Neural cell (in vitro differentiated cells): Measurements from ENCODE around the gene PRKG1. TPM values are rescaled to one million over a fixed set of nuclear protein-coding genes. Genes with fewer than 3 reads are reported as not detected.
A peak's percentile ranks its signal among the peaks of the same experiment; 100 is the strongest.

Experiments used
- H2AFZ ChIP-seq: fragments of 200-600, 300-800 bp; sonication (generic), shearing (Covaris generic); 2 replicates; pipeline ENCODE4 v1.6.0; 2014; ENCODE audit warnings: low read depth, mild to moderate bottlenecking, antibody characterized with exemption, low read length, moderate library complexity
- H3F3A ChIP-seq: fragments of 200-600 bp; shearing (Covaris generic); 2 replicates; pipeline ENCODE4 v1.6.1; 2016; ENCODE audit warnings: mild to moderate bottlenecking, moderate library complexity, mixed read lengths, antibody characterized with exemption, low read length; ENCODE audit not compliant: insufficient read depth, poor library complexity, severe bottlenecking
- H3K27ac ChIP-seq: fragments of 200-600, 300-800 bp; sonication (generic), shearing (Covaris generic); 2 replicates; pipeline ENCODE4 v1.5.1; 2014; ENCODE audit warnings: mild to moderate bottlenecking, low read length, moderate library complexity
- H3K27me3 ChIP-seq: fragments of 300-800, 200-600 bp; sonication (generic), shearing (Covaris generic); 2 replicates; pipeline ENCODE4 v1.6.0; 2014; ENCODE audit warnings: mild to moderate bottlenecking, low read depth, low read length, moderate library complexity; ENCODE audit not compliant: insufficient read depth
- H3K36me3 ChIP-seq: fragments of 300-800, 200-600 bp; sonication (generic), shearing (Covaris generic); 2 replicates; pipeline ENCODE4 v1.5.1; 2014; ENCODE audit warnings: mild to moderate bottlenecking, antibody characterized with exemption, low read length, moderate library complexity; ENCODE audit not compliant: insufficient read depth
- H3K4me2 ChIP-seq: fragments of 300-800, 200-600 bp; sonication (generic), shearing (Covaris generic); 2 replicates; pipeline ENCODE4 v1.6.0; 2014; ENCODE audit warnings: mild to moderate bottlenecking, low read length
- H3K4me3 ChIP-seq: fragments of 300-800, 200-600 bp; sonication (generic), shearing (Covaris generic); 2 replicates; pipeline ENCODE4 v1.5.1; 2014; ENCODE audit warnings: mild to moderate bottlenecking, low read length, moderate library complexity
- H3K79me2 ChIP-seq: fragments of 200-600 bp; shearing (Covaris generic); replicated peaks from 2 replicates; pipeline ENCODE4 v1.6.0; 2014; ENCODE audit warnings: mild to moderate bottlenecking, low read length, moderate library complexity; ENCODE audit not compliant: insufficient read depth
- H3K9ac ChIP-seq: fragments of 300-800, 200-600 bp; sonication (generic), shearing (Covaris generic); 2 replicates; pipeline ENCODE4 v1.6.1; 2016; ENCODE audit warnings: mild to moderate bottlenecking, low read length, mixed read lengths
- H3K9me2 ChIP-seq: fragments of 200-600 bp; shearing (Covaris generic); 2 replicates; pipeline ENCODE4 v1.6.1; 2016; ENCODE audit warnings: mild to moderate bottlenecking, low read length, mixed read lengths; ENCODE audit not compliant: insufficient read depth
- H3K9me3 ChIP-seq: fragments of 200-600, 300-800 bp; sonication (generic), shearing (Covaris generic); 2 replicates; pipeline ENCODE4 v1.6.1; 2016; ENCODE audit warnings: mild to moderate bottlenecking, mixed run types, low read length, moderate library complexity, mixed read lengths
- H4K20me1 ChIP-seq: fragments of 200-600 bp; shearing (Covaris generic); 2 replicates; pipeline ENCODE4 v1.6.1; 2016; ENCODE audit warnings: mild to moderate bottlenecking, mixed run types; ENCODE audit not compliant: insufficient read depth
- EP300 ChIP-seq: fragments of 450-650 bp; conservative IDR thresholded peaks from 2 replicates; pipeline ENCODE4 v1.6.1; 2014; ENCODE audit warnings: antibody characterized with exemption, mild to moderate bottlenecking, moderate library complexity; ENCODE audit not compliant: poor library complexity, severe bottlenecking
- EZH2 ChIP-seq: fragments of 200-600, 300-800 bp; shearing (Covaris generic), sonication (generic); IDR thresholded peaks from 2 replicates; pipeline ENCODE4 v1.6.1; 2014; ENCODE audit warnings: antibody characterized with exemption, low read length, borderline replicate concordance, mild to moderate bottlenecking; ENCODE audit not compliant: insufficient read depth, poor library complexity, severe bottlenecking
- MXI1 ChIP-seq: fragments of 450-650 bp; conservative IDR thresholded peaks from 2 replicates; pipeline ENCODE4 v1.6.1; 2014; ENCODE audit warnings: antibody characterized with exemption, mild to moderate bottlenecking; ENCODE audit not compliant: poor library complexity, severe bottlenecking
- POLR2AphosphoS5 ChIP-seq: IDR thresholded peaks from 2 replicates; pipeline ENCODE4 v1.6.1; 2012
- RAD21 ChIP-seq: fragments of 450-650 bp; conservative IDR thresholded peaks from 2 replicates; pipeline ENCODE4 v1.6.1; 2014; ENCODE audit warnings: antibody characterized with exemption, mild to moderate bottlenecking, moderate library complexity
- SMC3 ChIP-seq: fragments of 450-650 bp; conservative IDR thresholded peaks from 2 replicates; pipeline ENCODE4 v1.6.1; 2014; ENCODE audit warnings: antibody characterized with exemption, mild to moderate bottlenecking, moderate library complexity; ENCODE audit not compliant: poor library complexity
- TAF1 ChIP-seq: IDR thresholded peaks from 2 replicates; pipeline ENCODE4 v1.6.1; 2012; ENCODE audit warnings: low read depth
- polyA plus RNA-seq: library from polyadenylated mRNA; depleted of rRNA; stranded (reverse); fragments of >200 nt; gene quantifications from 2 replicates; pipeline ENCODE4 v1.2.3, GENCODE V29; 2014
- TF ChIP-seq, protein P1 (sequence below): fragments of 450-650 bp; IDR thresholded peaks from 2 replicates; pipeline ENCODE4 v1.5.1; 2014; ENCODE audit warnings: antibody characterized with exemption, mild to moderate bottlenecking, moderate library complexity; ENCODE audit not compliant: poor library complexity, severe bottlenecking
- TF ChIP-seq, protein P2 (sequence below): IDR thresholded peaks from 2 replicates; pipeline ENCODE4 v1.6.1; 2012; ENCODE audit warnings: borderline replicate concordance

PRKG1 gene
- polyA plus RNA-seq, 1 donor from 2014 or later, result 2.2 TPM

DNA sequence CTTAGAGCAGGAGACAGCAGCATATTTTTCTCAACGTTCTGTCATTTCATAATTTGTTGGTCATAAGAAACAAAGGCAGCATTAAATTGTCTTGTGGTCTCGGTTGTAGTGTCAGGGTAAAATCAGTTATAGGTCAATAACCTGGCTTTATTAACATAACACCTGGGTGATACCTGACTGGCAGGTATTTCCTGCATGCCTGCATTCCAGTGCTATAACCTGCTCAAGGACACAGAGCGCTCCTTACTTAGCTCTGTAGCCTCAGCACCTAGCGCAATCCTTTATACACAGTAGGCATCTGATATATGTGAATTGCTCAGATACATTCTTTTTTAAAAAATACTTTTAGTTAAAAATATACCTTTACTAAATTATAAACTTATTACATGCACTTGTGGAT, 38.9 kb upstream of the PRKG1 start:
- Histone ChIP-seq H3K79me2 (no peaks in the 10 kb centered on the region), H3K9me3 (no peaks in the 10 kb centered on the region), H3K36me3 (no peaks in the 10 kb centered on the region), H2AFZ (no peak overlapping the region), H3K27ac (no peak overlapping the region), H3K27me3 (no peaks in the 10 kb centered on the region), H3F3A (no peaks in the 10 kb centered on the region), H4K20me1 (no peaks in the 10 kb centered on the region), H3K9me2 (no peaks in the 10 kb centered on the region), H3K4me2 (no peak overlapping the region), H3K9ac (no peak overlapping the region), H3K4me3 (no peak overlapping the region)
- TF ChIP-seq, protein P1, sequence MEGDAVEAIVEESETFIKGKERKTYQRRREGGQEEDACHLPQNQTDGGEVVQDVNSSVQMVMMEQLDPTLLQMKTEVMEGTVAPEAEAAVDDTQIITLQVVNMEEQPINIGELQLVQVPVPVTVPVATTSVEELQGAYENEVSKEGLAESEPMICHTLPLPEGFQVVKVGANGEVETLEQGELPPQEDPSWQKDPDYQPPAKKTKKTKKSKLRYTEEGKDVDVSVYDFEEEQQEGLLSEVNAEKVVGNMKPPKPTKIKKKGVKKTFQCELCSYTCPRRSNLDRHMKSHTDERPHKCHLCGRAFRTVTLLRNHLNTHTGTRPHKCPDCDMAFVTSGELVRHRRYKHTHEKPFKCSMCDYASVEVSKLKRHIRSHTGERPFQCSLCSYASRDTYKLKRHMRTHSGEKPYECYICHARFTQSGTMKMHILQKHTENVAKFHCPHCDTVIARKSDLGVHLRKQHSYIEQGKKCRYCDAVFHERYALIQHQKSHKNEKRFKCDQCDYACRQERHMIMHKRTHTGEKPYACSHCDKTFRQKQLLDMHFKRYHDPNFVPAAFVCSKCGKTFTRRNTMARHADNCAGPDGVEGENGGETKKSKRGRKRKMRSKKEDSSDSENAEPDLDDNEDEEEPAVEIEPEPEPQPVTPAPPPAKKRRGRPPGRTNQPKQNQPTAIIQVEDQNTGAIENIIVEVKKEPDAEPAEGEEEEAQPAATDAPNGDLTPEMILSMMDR, result no peak
- no peak for TF ChIP-seq POLR2AphosphoS5
- no peak for TF ChIP-seq RAD21
- TF ChIP-seq EP300, result no peak
- no peak for TF ChIP-seq MXI1
- no peak for TF ChIP-seq TAF1
- TF ChIP-seq EZH2, result no peak
- TF ChIP-seq, protein P2, sequence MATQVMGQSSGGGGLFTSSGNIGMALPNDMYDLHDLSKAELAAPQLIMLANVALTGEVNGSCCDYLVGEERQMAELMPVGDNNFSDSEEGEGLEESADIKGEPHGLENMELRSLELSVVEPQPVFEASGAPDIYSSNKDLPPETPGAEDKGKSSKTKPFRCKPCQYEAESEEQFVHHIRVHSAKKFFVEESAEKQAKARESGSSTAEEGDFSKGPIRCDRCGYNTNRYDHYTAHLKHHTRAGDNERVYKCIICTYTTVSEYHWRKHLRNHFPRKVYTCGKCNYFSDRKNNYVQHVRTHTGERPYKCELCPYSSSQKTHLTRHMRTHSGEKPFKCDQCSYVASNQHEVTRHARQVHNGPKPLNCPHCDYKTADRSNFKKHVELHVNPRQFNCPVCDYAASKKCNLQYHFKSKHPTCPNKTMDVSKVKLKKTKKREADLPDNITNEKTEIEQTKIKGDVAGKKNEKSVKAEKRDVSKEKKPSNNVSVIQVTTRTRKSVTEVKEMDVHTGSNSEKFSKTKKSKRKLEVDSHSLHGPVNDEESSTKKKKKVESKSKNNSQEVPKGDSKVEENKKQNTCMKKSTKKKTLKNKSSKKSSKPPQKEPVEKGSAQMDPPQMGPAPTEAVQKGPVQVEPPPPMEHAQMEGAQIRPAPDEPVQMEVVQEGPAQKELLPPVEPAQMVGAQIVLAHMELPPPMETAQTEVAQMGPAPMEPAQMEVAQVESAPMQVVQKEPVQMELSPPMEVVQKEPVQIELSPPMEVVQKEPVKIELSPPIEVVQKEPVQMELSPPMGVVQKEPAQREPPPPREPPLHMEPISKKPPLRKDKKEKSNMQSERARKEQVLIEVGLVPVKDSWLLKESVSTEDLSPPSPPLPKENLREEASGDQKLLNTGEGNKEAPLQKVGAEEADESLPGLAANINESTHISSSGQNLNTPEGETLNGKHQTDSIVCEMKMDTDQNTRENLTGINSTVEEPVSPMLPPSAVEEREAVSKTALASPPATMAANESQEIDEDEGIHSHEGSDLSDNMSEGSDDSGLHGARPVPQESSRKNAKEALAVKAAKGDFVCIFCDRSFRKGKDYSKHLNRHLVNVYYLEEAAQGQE, result no peak
- TF ChIP-seq SMC3, result no peak

DNA sequence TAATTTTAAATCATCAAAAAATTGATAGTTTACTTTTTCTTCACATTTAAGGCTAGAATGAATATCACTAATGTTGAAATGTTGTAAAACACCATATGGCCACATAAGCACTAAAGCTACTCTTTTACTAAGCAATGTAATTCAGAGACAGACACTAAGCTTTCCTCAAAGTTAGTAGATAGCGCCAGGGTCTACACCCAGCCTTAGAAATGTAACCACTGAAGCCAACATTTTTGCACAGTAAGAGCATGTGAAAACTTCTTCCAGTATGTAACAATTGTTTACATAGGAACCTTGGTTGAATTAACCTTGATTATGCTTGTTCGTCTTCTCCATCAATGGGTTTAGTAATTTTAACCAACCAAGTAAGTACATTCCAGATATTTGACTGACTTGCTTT, 28.4 kb upstream of the PRKG1 start:
- TF ChIP-seq, protein P2, result no peak
- TF ChIP-seq, protein P1, result no peak
- TF ChIP-seq SMC3, result no peak
- no peak for TF ChIP-seq RAD21
- no peak for TF ChIP-seq EP300
- no peak for TF ChIP-seq POLR2AphosphoS5
- TF ChIP-seq EZH2, result no peak
- no peak for TF ChIP-seq MXI1
- no peak for TF ChIP-seq TAF1
- no peaks in the 10 kb centered on the region for H3K79me2 ChIP-seq
- no peaks in the 10 kb centered on the region for H3F3A ChIP-seq
- H3K4me2 ChIP-seq, result no peak overlapping the region
- peak overlapping the region; percentile 33 for H3K4me3 ChIP-seq
- H3K27me3 ChIP-seq, result no peaks in the 10 kb centered on the region
- peak overlapping the region; percentile 63 for H3K27ac ChIP-seq
- no peaks in the 10 kb centered on the region for H3K36me3 ChIP-seq
- H4K20me1 ChIP-seq, result no peaks in the 10 kb centered on the region
- no peaks in the 10 kb centered on the region for H3K9me2 ChIP-seq
- H2AFZ ChIP-seq, result no peak overlapping the region
- H3K9ac ChIP-seq, result no peak overlapping the region
- no peaks in the 10 kb centered on the region for H3K9me3 ChIP-seq
